Hepatocyte (in vitro differentiated cells): ENCODE results near the gene TTF2.

Experiments
- CTCF ChIP-seq: fragments of 200-600 bp; sonication (generic); IDR thresholded peaks from 2 replicates; pipeline ENCODE4 v1.5.1; 2016; ENCODE audit warnings: antibody characterized with exemption, mild to moderate bottlenecking; ENCODE audit not compliant: poor library complexity
- EZH2 ChIP-seq: fragments of 200-600 bp; sonication (generic); IDR thresholded peaks from 2 replicates; pipeline ENCODE4 v1.6.1; 2016; ENCODE audit warnings: antibody characterized with exemption, mild to moderate bottlenecking, borderline replicate concordance
- EZH2phosphoT487 ChIP-seq: fragments of 200-600 bp; sonication (generic); IDR thresholded peaks from one replicate; pipeline ENCODE4 v1.6.1; 2018; ENCODE audit warnings: antibody characterized with exemption, mild to moderate bottlenecking, low read depth, moderate library complexity; ENCODE audit not compliant: unreplicated experiment, severe bottlenecking

DNA sequence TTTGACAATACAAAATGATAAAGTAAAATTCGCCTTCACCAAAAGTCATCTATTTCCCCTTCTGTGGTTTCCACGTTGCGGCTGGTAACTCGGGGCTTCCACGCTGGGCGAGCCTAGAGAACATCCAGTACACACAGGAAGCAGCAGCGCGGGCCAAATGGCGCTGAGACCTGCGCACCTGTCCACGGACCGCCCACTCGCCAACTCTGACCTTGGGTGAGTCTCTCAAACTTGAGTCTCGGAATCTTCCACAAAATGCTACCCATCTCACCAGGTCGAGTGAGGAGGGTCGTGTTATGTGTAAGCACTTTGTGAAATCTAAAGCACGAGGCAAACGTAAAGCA lies 820 bp upstream of the TTF2 start:
- TF ChIP-seq EZH2 (no peak), CTCF (no peak), EZH2phosphoT487 (no peak)
